Astrocyte (in vitro differentiated cells and primary cell): ENCODE measurements around the gene MIEF1. TPM values are rescaled to one million over a fixed set of nuclear protein-coding genes. Genes with fewer than 3 reads are reported as not detected.

Experiments
- DNase-seq: peaks from one replicate; pipeline ENCODE4 v3.0.0-alpha.2; 2010; ENCODE audit warnings: low read depth
- FAIRE-seq: peaks from 2 replicates; lab custom pipeline; 2011; peaks lifted over from hg19 to GRCh38; lab: Jason Lieb, UNC
- H2AFZ ChIP-seq: 2 replicates; pipeline ENCODE4 v1.6.0; 2012; ENCODE audit warnings: low read depth, low read length, inconsistent platforms
- H3K27ac ChIP-seq: 2 replicates; pipeline ENCODE4 v1.5.1; 2011; ENCODE audit warnings: low read depth, low read length, inconsistent platforms
- H3K27me3 ChIP-seq: 2 replicates; pipeline ENCODE4 v1.6.0; 2011; ENCODE audit warnings: low read length, inconsistent platforms; ENCODE audit not compliant: insufficient read depth
- H3K36me3 ChIP-seq: 2 replicates; pipeline ENCODE4 v1.5.1; 2011; ENCODE audit warnings: low read length, inconsistent platforms; ENCODE audit not compliant: insufficient read depth
- H3K4me1 ChIP-seq: 2 replicates; pipeline ENCODE4 v1.5.1; 2011; ENCODE audit warnings: low read length, inconsistent platforms; ENCODE audit not compliant: insufficient read depth
- H3K4me2 ChIP-seq: 2 replicates; pipeline ENCODE4 v1.6.0; 2012; ENCODE audit warnings: low read length, inconsistent platforms
- H3K4me3 ChIP-seq: 2 replicates; pipeline ENCODE4 v1.5.1; 2011; ENCODE audit warnings: low read depth, mild to moderate bottlenecking, low read length, inconsistent platforms; ENCODE audit not compliant: insufficient read depth
- H3K79me2 ChIP-seq: 2 replicates; pipeline ENCODE4 v1.6.0; 2012; ENCODE audit warnings: mild to moderate bottlenecking, low read length, inconsistent platforms; ENCODE audit not compliant: insufficient read depth
- H3K9ac ChIP-seq: 2 replicates; pipeline ENCODE4 v1.6.0; 2012; ENCODE audit warnings: mild to moderate bottlenecking, low read length, inconsistent platforms
- H3K9me3 ChIP-seq: 2 replicates; pipeline ENCODE4 v1.5.1; 2012; ENCODE audit warnings: low read depth, mild to moderate bottlenecking, low read length, inconsistent platforms; ENCODE audit not compliant: insufficient read depth
- H4K20me1 ChIP-seq: 2 replicates; pipeline ENCODE4 v1.6.0; 2012; ENCODE audit warnings: low read length, inconsistent platforms; ENCODE audit not compliant: insufficient read depth
- H3K27ac Mint-ChIP-seq: one replicate; pipeline ENCODE4 v1.8.0; 2021; ENCODE audit warnings: mild to moderate bottlenecking, mixed read lengths; ENCODE audit not compliant: unreplicated experiment
- H3K27me3 Mint-ChIP-seq: one replicate; pipeline ENCODE4 v1.8.0; 2021; ENCODE audit warnings: low read depth, mixed read lengths; ENCODE audit not compliant: unreplicated experiment
- H3K36me3 Mint-ChIP-seq: one replicate; pipeline ENCODE4 v1.8.0; 2021; ENCODE audit warnings: low read depth, mixed read lengths; ENCODE audit not compliant: unreplicated experiment
- H3K4me1 Mint-ChIP-seq: one replicate; pipeline ENCODE4 v1.8.0; 2021; ENCODE audit warnings: low read depth, mixed read lengths; ENCODE audit not compliant: unreplicated experiment
- H3K4me3 Mint-ChIP-seq: one replicate; pipeline ENCODE4 v1.8.0; 2021; ENCODE audit warnings: mild to moderate bottlenecking, moderate library complexity, mixed read lengths; ENCODE audit not compliant: unreplicated experiment
- H3K9me3 Mint-ChIP-seq: one replicate; pipeline ENCODE4 v1.8.0; 2021; ENCODE audit warnings: mild to moderate bottlenecking, mixed read lengths; ENCODE audit not compliant: unreplicated experiment
- CTCF ChIP-seq: IDR thresholded peaks from 2 replicates; pipeline ENCODE4 v1.5.1; 2011; ENCODE audit warnings: low read depth, mild to moderate bottlenecking, inconsistent platforms, low read length, moderate library complexity; ENCODE audit not compliant: insufficient read depth
- EZH2 ChIP-seq: IDR thresholded peaks from 2 replicates; pipeline ENCODE4 v1.6.1; 2012; ENCODE audit warnings: mild to moderate bottlenecking, low read length, inconsistent platforms; ENCODE audit not compliant: insufficient read depth
- total RNA-seq: library from RNA; stranded (reverse); gene quantifications from 2 replicates; pipeline ENCODE4 v1.2.1, GENCODE V29; 2021

MIEF1 gene
- total RNA-seq, 1 donor from 2014 or later: 35.6 TPM

- H3K4me1 ChIP-seq: no peaks in the 10 kb centered on the region
- no peak for TF ChIP-seq CTCF
- TF ChIP-seq EZH2: no peak
- no peaks in the 10 kb centered on the region for H4K20me1 ChIP-seq
- peaks cover 29% of the 10 kb centered on the region for H3K27me3 ChIP-seq
- no peak overlapping the region for H3K4me3 ChIP-seq
- DNase-seq (no peak), FAIRE-seq (peak; percentile 64)
- no peak overlapping the region for H3K4me2 ChIP-seq
- H3K4me3 Mint-ChIP-seq: no peak overlapping the region
- no peaks in the 10 kb centered on the region for H3K36me3 ChIP-seq
- no peak overlapping the region for H3K9ac ChIP-seq
- no peaks in the 10 kb centered on the region for H3K36me3 Mint-ChIP-seq
- no peak overlapping the region for H2AFZ ChIP-seq
- H3K4me1 Mint-ChIP-seq: no peaks in the 10 kb centered on the region
- peaks cover 3% of the 10 kb centered on the region for H3K9me3 ChIP-seq
- H3K27me3 Mint-ChIP-seq: peaks cover 25% of the 10 kb centered on the region
- H3K9me3 Mint-ChIP-seq: no peaks in the 10 kb centered on the region
- no peak overlapping the region for H3K27ac ChIP-seq
- H3K79me2 ChIP-seq: no peaks in the 10 kb centered on the region
- H3K27ac Mint-ChIP-seq: no peak overlapping the region
Observed at GRCh38 chr22:39563571-39564428, 61.7 kb downstream of the MIEF1 start.

GRCh38 chr22:39565414-39565944, 63.4 kb downstream of the MIEF1 start:
- H3K27me3 Mint-ChIP-seq: peaks cover 13% of the 10 kb centered on the region
- H3K9me3 Mint-ChIP-seq: no peaks in the 10 kb centered on the region
- H3K36me3 Mint-ChIP-seq: no peaks in the 10 kb centered on the region
- no peak overlapping the region for H3K27ac ChIP-seq
- H3K36me3 ChIP-seq: no peaks in the 10 kb centered on the region
- DNase-seq (no peak), FAIRE-seq (no peak)
- no peaks in the 10 kb centered on the region for H4K20me1 ChIP-seq
- no peak overlapping the region for H3K27ac Mint-ChIP-seq
- H3K4me1 Mint-ChIP-seq: no peaks in the 10 kb centered on the region
- H3K4me1 ChIP-seq: no peaks in the 10 kb centered on the region
- no peak overlapping the region for H3K4me3 Mint-ChIP-seq
- no peak overlapping the region for H3K4me2 ChIP-seq
- no peak for TF ChIP-seq EZH2
- TF ChIP-seq CTCF: no peak
- H3K4me3 ChIP-seq: no peak overlapping the region
- H2AFZ ChIP-seq: no peak overlapping the region
- H3K79me2 ChIP-seq: no peaks in the 10 kb centered on the region
- no peak overlapping the region for H3K9ac ChIP-seq
- peaks cover 3% of the 10 kb centered on the region for H3K9me3 ChIP-seq
- H3K27me3 ChIP-seq: peaks cover 19% of the 10 kb centered on the region
